D341Med (cell line): Measurements from ENCODE around the gene PGM5.
"Not testable (repeated sequence)": the region's sequence is repeated elsewhere in the genome, so short reads cannot be mapped to it uniquely, and the experiment has no call there.

Experiments used
- DNase-seq: peaks from one replicate; pipeline ENCODE4 v3.0.0; 2012; ENCODE audit warnings: low spot score

PGM5 gene

DNA sequence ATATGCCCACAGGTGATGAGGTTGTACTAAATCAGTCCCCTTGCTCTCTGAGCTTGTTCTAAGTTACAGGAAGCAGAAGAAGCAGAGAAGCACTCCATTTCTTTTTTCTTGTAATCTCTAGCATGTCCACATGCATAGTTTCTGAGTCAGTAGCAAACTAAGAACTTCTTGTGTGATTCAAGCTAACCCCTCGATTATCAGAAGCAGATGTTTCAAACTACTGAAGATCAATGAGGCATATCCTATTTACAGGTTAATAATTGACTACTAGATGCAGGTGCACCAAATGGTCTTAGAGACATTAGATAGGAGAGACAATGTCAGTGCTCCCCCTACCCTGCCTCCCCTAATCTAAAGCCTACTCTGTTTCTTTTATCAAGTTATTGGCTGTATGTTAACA is 21.3 kb downstream of the PGM5 start:
- DNase-seq = not testable (repeated sequence)

- DNase-seq = not testable (repeated sequence)
Observed at GRCh38 chr9:68383894-68384293, 27.5 kb downstream of the PGM5 start.

DNA sequence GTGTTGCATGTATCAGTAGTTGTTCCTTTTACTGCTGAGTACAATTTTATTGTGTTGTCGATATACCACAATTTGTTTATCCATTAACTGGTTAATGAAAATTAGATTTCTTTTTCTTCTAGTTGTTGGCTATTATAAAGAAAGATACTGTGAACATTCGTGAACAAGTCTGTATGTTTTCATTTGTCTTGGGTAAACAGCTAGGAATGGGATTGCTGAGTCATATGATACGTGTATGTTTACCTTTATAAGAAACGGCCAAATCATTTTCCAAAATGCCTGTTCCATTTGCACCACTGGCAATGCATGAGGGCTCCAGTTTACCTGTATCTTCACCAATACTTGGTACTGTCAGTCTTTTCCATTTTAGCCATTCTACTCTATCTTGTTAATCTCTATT is 33.1 kb downstream of the PGM5 start:
- DNase-seq = not testable (repeated sequence)

- DNase-seq = not testable (repeated sequence)
Observed at GRCh38 chr9:68390737-68391136, 34.3 kb downstream of the PGM5 start.

GRCh38 chr9:68396411-68397094 is 40.1 kb downstream of the PGM5 start:
- DNase-seq = not testable (repeated sequence)

- DNase-seq = not testable (repeated sequence)
Observed at GRCh38 chr9:68397095-68397423, 40.6 kb downstream of the PGM5 start.

DNA sequence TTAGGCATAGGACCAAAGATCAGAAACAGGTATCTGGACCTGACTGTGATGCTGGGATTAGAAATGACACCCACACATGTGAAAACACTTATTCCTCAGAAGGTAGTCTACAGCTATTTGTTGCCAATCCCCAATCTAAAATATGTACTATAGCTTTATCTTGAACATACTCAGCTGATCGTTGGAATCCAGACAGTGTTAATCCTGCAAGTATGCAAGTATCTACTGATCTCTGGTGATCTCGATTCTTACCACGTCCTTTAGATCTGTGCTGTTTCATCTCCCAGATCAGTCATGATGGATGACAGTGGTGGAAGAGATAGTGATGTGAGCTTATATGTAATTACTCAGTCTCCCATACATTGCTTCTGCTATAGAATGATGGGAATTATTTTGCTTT is 41.4 kb downstream of the PGM5 start:
- not testable (repeated sequence) for DNase-seq

GRCh38 chr9:68398324-68398723 is 41.9 kb downstream of the PGM5 start:
- not testable (repeated sequence) for DNase-seq

- not testable (repeated sequence) for DNase-seq
Observed at GRCh38 chr9:68404421-68405185, 48.2 kb downstream of the PGM5 start.

- DNase-seq = not testable (repeated sequence)
Observed at GRCh38 chr9:68411865-68412264, 55.5 kb downstream of the PGM5 start.

GRCh38 chr9:68412754-68413153 is 56.3 kb downstream of the PGM5 start:
- not testable (repeated sequence) for DNase-seq

GRCh38 chr9:68415065-68415464 is 58.7 kb downstream of the PGM5 start:
- DNase-seq = not testable (repeated sequence)

DNA sequence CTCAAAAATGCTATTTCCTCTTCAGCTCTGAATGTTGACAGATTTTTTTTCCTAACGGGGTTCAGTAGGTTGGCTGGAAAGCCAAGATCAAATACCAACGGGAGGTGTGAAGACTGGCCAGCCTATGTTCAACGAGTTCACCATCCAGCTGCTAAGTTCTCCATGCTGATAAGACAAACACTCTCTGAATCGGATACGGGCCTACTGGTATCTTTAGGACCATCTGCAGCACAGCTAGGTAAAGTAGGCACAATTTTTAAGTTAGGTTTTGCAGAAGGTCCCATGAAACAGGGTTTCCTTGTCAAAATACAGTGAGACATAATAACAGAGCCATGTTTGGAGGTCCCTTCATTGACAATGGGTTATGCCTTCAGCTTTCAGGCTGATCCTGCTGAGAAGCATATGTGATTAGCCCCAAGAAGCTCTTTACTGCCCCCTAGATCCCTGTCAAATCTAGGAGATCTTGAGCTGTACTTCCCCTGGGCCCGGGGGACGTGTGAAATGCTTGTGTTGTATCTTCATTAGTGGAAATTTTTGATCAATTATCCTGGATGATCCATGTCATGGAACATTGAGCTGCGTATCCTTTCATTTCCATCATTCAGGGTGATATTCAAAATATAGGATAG is 60.6 kb downstream of the PGM5 start:
- peak; percentile 50 for DNase-seq

DNA sequence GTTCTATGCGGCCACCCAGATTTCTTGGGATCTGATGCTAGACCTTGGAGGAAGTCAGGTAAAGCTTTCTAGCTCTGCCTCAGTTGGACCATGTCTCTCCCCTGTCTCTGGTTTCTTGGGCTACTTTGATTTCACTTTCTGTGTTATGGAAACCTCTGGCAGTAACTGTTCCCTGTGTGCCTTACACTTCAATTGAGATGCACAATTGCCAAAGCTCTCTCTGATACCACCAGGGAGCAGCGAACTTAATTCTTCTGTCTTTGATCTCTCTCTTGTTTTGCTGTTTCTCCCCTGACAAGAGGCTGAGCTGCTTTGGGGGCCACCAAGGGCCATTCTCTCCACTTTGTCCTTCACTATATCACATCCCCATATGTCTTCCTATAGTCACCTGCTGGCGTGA is 61.4 kb downstream of the PGM5 start:
- DNase-seq = no peak

- DNase-seq = no peak
Observed at GRCh38 chr9:68418259-68418845, 61.9 kb downstream of the PGM5 start.

DNA sequence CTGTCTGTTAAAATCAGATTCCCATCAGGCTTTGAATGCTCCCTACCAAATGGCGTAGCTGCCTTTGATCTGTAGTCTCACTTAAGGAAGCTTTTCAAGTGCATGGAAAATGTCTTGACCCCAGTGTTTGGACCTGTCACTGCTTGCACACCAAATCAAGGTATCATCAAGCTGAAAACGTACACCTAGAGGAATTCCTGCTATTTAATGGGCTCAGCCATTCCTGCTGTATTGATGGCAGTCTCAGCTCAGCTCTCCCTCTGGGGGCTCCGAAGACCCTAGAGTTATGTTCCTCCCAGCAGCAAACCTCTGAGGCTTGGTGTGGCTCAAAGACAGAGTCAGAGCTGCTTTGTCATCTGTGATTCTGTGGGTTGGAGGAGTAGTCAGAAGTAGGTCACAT is 63.5 kb downstream of the PGM5 start:
- no peak for DNase-seq

DNA sequence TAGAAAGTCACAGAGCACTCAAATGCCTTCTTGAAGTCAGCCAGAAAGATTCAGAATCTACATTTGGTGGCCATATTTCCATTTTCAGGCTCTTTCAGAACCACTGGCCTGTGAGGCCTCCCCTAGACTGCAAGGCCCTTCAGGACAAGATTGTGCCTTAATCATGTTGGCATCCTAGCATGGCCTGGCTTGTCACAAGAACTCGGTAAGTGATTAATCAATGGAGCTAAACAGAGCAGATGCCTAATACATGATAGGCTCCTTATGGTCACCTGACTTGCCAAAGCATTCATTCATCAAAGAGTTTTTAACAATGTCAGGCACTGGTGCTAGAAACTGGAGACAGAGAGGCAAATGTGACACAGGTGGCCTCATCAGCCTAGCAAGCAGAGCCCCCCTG is 70.3 kb downstream of the PGM5 start:
- DNase-seq = no peak

DNA sequence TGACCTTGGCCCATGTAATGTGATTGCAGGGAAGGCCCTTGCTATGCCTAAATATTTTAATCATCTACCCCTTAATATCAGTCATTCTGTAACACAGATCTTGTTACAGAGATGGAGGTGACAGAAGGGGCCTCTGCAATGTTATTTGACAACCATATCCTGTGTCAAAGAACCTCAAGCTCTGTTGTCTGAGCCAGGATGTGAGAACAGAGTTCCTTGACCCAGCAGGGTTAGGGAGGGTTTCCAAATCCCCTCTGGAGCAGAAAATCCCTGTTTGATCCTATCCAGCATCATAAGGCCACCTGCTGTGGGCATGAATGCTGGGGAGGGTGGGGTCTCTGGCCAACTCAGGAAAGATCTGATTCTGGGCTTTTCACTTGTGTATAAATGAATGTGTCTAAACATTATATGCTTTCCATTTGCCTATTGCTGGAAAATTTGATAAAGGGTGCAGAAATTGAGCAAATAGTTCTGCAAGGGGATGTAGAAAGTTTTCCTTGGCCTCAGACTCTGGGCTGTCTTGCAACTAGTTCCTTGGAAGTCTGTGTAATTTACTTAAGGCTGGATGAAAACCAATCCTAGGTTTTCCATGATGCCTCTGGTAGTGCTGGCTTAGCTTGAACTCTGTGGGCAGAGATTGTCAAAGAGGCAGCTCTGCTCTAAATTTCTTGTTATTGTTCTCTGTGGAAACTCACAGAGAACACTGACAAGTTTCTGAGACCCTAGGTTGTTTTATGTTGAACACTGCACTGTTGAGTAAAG is 71.0 kb downstream of the PGM5 start:
- DNase-seq = no peak

DNA sequence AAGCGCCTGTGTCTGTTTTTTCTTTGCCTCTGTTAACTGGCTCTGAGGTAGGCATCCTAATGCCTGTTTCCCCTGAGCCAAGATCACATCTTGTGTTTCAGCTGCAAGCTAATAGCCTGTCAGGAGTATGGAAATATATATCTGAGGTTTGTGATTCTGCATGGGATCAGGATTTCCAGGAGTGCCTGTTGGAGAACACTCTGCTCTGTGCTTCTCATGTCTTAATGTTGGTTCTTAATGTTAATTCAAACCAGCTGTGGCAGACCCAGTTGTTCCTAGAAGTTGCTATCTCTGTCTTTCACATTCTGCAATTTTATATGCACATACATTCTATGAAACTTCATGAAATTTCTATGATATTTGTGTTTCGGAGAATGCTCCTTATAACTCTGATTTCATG is 72.1 kb downstream of the PGM5 start:
- DNase-seq = no peak

DNA sequence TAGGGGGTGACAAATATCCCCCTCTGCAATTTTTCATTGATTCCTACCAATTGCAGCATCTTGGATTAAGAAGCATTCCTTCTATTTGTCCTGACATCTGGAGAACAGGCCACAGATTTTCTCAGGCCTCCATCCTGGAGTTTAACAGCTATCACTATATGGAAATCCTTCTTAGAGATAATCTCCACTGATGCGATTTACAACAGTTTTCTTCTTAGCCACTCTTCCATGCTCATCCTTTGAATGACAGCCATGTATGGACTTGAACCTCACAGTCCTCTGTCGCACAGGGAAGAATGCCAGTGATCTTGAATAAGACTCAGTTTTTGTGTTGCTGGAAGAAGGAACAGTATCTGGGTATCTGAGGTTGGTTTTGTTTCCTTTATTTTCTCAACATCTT is 73.2 kb downstream of the PGM5 start:
- DNase-seq = peak; percentile 49

DNA sequence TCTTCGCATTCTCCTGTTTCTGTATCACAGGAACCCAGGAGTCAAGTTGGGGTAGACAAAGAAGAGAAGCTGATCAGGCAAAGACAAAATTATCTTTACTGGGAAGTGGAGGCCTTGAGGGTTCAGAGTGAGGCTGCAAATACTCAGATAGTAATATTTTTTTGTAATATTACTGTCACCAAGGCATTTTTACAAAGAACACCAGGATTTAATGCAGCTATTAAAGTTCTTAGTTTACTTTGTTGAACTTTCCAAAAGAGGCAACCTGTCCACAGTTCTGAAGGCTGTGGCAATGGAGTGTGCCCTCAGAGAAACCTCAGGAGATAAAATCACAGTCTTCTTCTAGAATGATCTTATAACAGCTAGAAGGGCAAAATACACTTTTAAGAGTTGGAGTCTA is 74.9 kb downstream of the PGM5 start:
- DNase-seq = no peak

- no peak for DNase-seq
Observed at GRCh38 chr9:68433531-68434110, 77.2 kb downstream of the PGM5 start.
